ENCODE results near the gene IFIT5. TPM values are rescaled to one million over a fixed set of nuclear protein-coding genes. Genes with fewer than 3 reads are reported as not detected.
"Not testable (repeated sequence)": the region's sequence is repeated elsewhere in the genome, so short reads cannot be mapped to it uniquely, and the experiment has no call there.

Gene IFIT5
- total and polyA plus RNA-seq, 4 donors, result 13.3 to 19.0 (median 16.4) TPM

GRCh38 chr10:89431977-89432376 lies 17.6 kb downstream of the IFIT5 start:
- no peaks in the 10 kb centered on the region for H3K36me3 ChIP-seq (ENCODE audit: control insufficient read depth in 1 of 2, insufficient read depth in 2 of 2, low read length in 1 of 2)
- no peak for ATAC-seq (ENCODE audit: low FRiP score)
- H3K27me3 ChIP-seq (ENCODE audit: control insufficient read depth in 1 of 2, insufficient read depth in 2 of 2, low read length in 1 of 2), result no peaks in the 10 kb centered on the region
- H3K27ac ChIP-seq (ENCODE audit: low read depth in 1 of 2, low read length in 2 of 2), result no peak overlapping the region
- WGBS, 2 donors, result 37 to 39% methylated on average over 3 of the region's 3 CpGs
- H3K9me3 ChIP-seq (ENCODE audit: control insufficient read depth, low read length), result no peaks in the 10 kb centered on the region
- H3K4me3 ChIP-seq (ENCODE audit: low read length in 2 of 2), result no peak overlapping the region
- intact Hi-C loops (cut with DNase I), result no loop called here
- no peak for DNase-seq
- no peaks in the 10 kb centered on the region for H3K4me1 ChIP-seq (ENCODE audit: control insufficient read depth in 1 of 2, insufficient read depth in 2 of 2, low read length in 2 of 2)

- no peak for DNase-seq
- ATAC-seq (ENCODE audit: low FRiP score), result no peak
- no peaks in the 10 kb centered on the region for H3K36me3 ChIP-seq (ENCODE audit: control insufficient read depth in 1 of 2, insufficient read depth in 2 of 2, low read length in 1 of 2)
- H3K9me3 ChIP-seq (ENCODE audit: control insufficient read depth, low read length), result no peaks in the 10 kb centered on the region
- no peak overlapping the region for H3K27ac ChIP-seq (ENCODE audit: low read depth in 1 of 2, low read length in 2 of 2)
- no peaks in the 10 kb centered on the region for H3K4me1 ChIP-seq (ENCODE audit: control insufficient read depth in 1 of 2, insufficient read depth in 2 of 2, low read length in 2 of 2)
- no peak overlapping the region for H3K4me3 ChIP-seq (ENCODE audit: low read length in 2 of 2)
- no peaks in the 10 kb centered on the region for H3K27me3 ChIP-seq (ENCODE audit: control insufficient read depth in 1 of 2, insufficient read depth in 2 of 2, low read length in 1 of 2)
- 88 to 92% methylated on average over 4 of the region's 4 CpGs for WGBS, 2 donors
- intact Hi-C loops (cut with DNase I), result no loop called here
These were observed 24.2 kb downstream of the IFIT5 start for GRCh38 chr10:89438525-89438924.

DNA sequence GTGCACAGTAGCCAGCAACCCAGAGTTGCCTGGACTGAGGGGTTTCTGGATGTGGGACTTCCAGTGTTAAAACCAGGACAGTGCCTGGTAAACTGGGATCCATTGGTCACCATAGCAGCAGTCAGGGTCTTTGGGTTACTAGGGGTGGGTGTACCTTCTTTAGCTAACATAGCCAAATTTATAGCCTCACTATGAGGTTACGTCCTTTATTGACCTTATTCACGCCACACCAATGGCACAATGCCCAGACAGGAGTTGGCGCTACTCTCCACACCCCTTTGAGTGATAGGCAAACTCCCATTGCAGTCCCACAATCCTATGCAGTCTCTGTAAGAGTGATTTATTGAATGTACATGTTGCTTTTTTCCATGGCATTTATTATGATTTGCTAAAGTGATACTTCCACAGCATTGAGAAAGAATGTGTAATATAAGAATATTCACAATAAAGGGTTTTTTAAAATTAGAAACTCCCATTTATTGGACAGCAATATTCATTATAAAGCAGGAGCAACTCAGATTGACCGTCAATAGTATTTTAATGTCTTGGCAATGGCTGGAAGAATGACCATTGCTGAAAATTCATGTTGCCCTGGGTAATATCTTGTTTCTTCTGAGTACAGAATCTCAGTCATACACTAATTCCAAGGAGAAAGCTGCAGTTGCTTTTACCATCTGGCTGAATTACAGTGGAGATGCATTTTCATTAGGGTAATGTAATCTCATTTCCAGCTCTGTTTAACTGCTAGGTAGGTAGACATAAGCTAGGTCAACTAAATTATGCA lies 26.1 kb downstream of the IFIT5 start:
- ATAC-seq (ENCODE audit: low FRiP score), result no peak

DNA sequence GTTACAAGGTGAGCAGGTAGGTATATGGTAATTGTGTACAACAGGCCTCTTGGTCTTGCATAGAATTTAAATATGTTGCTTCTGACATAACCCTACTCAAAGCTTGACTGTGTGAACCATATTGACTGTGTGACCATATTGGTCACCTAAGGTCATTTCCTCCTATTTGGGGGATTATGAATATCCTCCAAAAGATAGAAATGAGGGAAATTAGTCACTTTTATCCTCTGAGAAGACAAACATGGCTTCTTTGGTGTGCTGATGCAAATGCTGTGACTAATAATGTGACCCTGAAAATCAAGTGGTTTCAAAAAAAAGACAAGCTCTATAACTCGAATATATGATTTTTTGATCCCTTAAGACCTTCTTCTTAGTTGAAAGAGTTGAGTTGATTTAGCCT lies 27.9 kb downstream of the IFIT5 start:
- H3K36me3 ChIP-seq (ENCODE audit: control insufficient read depth in 1 of 2, insufficient read depth in 2 of 2, low read length in 1 of 2), result no peaks in the 10 kb centered on the region
- 79 to 85% methylated on average over 1 of the region's 1 CpG for WGBS, 2 donors
- no peak for DNase-seq
- H3K27me3 ChIP-seq (ENCODE audit: control insufficient read depth in 1 of 2, insufficient read depth in 2 of 2, low read length in 1 of 2), result no peaks in the 10 kb centered on the region
- intact Hi-C loops (cut with DNase I), result no loop called here
- ATAC-seq (ENCODE audit: low FRiP score), result no peak
- no peak overlapping the region for H3K27ac ChIP-seq (ENCODE audit: low read depth in 1 of 2, low read length in 2 of 2)
- H3K4me3 ChIP-seq (ENCODE audit: low read length in 2 of 2), result no peak overlapping the region
- H3K4me1 ChIP-seq (ENCODE audit: control insufficient read depth in 1 of 2, insufficient read depth in 2 of 2, low read length in 2 of 2), result no peaks in the 10 kb centered on the region
- no peaks in the 10 kb centered on the region for H3K9me3 ChIP-seq (ENCODE audit: control insufficient read depth, low read length)

More for the DNA sequence above, 26.1 kb downstream of the IFIT5 start:
- intact Hi-C loops (cut with DNase I), result no loop called here
- no peaks in the 10 kb centered on the region for H3K9me3 ChIP-seq (ENCODE audit: control insufficient read depth, low read length)
- H3K27ac ChIP-seq (ENCODE audit: low read depth in 1 of 2, low read length in 2 of 2), result no peak overlapping the region
- 54 to 61% methylated on average over 4 of the region's 4 CpGs for WGBS, 2 donors
- H3K36me3 ChIP-seq (ENCODE audit: control insufficient read depth in 1 of 2, insufficient read depth in 2 of 2, low read length in 1 of 2), result no peaks in the 10 kb centered on the region
- no peak for DNase-seq
- no peak overlapping the region for H3K4me3 ChIP-seq (ENCODE audit: low read length in 2 of 2)
- H3K27me3 ChIP-seq (ENCODE audit: control insufficient read depth in 1 of 2, insufficient read depth in 2 of 2, low read length in 1 of 2), result no peaks in the 10 kb centered on the region
- no peaks in the 10 kb centered on the region for H3K4me1 ChIP-seq (ENCODE audit: control insufficient read depth in 1 of 2, insufficient read depth in 2 of 2, low read length in 2 of 2)

DNA sequence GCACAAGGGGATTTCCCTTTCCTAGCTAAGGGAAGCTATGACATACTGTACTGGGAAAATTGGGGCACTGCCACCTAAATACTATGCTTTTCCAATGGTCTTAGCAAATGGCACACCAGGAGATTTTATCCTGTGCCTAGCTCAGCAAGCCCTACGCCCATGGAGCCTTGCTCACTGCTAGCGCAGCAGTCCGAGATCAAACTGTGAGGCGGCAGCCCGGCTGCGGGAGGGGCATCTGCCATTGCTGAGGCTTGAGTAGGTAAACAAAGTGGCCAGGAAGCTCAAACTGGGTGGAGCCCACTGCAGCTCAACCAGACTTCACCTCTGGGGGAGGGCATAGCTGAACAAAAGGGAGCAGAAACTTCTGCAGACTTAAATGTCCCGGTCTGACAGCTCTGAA lies 30.5 kb downstream of the IFIT5 start:
- H3K27ac ChIP-seq (ENCODE audit: low read depth in 1 of 2, low read length in 2 of 2); H3K4me3 ChIP-seq (ENCODE audit: low read length in 2 of 2); DNase-seq; H3K27me3 ChIP-seq (ENCODE audit: control insufficient read depth in 1 of 2, insufficient read depth in 2 of 2, low read length in 1 of 2); H3K4me1 ChIP-seq (ENCODE audit: control insufficient read depth in 1 of 2, insufficient read depth in 2 of 2, low read length in 2 of 2); ATAC-seq (ENCODE audit: low FRiP score); intact Hi-C loops (cut with DNase I); H3K36me3 ChIP-seq (ENCODE audit: control insufficient read depth in 1 of 2, insufficient read depth in 2 of 2, low read length in 1 of 2); H3K9me3 ChIP-seq (ENCODE audit: control insufficient read depth, low read length): not testable (repeated sequence)
- WGBS, 2 donors, result 95 to 97% methylated on average over 7 of the region's 7 CpGs

DNA sequence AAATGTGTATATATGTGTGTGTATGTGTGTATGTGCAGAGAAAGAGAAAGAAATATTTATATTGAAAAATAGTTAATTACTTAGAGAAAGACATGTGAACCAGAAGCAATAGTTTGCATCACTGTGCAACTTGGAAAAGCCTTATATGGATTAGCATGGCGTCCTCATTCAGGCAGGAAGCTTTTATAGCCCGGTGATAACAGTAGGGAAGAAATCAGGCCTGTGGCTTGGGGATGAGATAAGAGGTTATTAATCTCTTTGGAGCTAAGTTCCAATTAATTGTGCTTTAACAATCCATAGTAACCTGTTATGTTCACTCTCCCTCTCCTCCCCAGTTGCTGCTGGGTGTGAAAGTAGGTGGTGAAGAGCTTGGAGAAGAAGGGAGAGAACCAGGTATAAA lies 36.5 kb downstream of the IFIT5 start:
- no peak for ATAC-seq (ENCODE audit: low FRiP score)
- Histone ChIP-seq H3K27me3 (ENCODE audit: control insufficient read depth in 1 of 2, insufficient read depth in 2 of 2, low read length in 1 of 2) (no peaks in the 10 kb centered on the region), H3K9me3 (ENCODE audit: control insufficient read depth, low read length) (no peaks in the 10 kb centered on the region), H3K4me1 (ENCODE audit: control insufficient read depth in 1 of 2, insufficient read depth in 2 of 2, low read length in 2 of 2) (no peaks in the 10 kb centered on the region), H3K27ac (ENCODE audit: low read depth in 1 of 2, low read length in 2 of 2) (no peak overlapping the region), H3K36me3 (ENCODE audit: control insufficient read depth in 1 of 2, insufficient read depth in 2 of 2, low read length in 1 of 2) (no peaks in the 10 kb centered on the region), H3K4me3 (ENCODE audit: low read length in 2 of 2) (no peak overlapping the region)
- intact Hi-C loops (cut with DNase I), result no loop called here
- WGBS, 2 donors, result 88 to 90% methylated on average over 2 of the region's 2 CpGs
- no peak for DNase-seq

GRCh38 chr10:89452193-89452592 lies 37.8 kb downstream of the IFIT5 start:
- intact Hi-C loops (cut with DNase I), result no loop called here
- no peaks in the 10 kb centered on the region for H3K36me3 ChIP-seq (ENCODE audit: control insufficient read depth in 1 of 2, insufficient read depth in 2 of 2, low read length in 1 of 2)
- 69 to 73% methylated on average over 1 of the region's 1 CpG for WGBS, 2 donors
- H3K27ac ChIP-seq (ENCODE audit: low read depth in 1 of 2, low read length in 2 of 2), result no peak overlapping the region
- H3K27me3 ChIP-seq (ENCODE audit: control insufficient read depth in 1 of 2, insufficient read depth in 2 of 2, low read length in 1 of 2), result no peaks in the 10 kb centered on the region
- H3K4me3 ChIP-seq (ENCODE audit: low read length in 2 of 2), result no peak overlapping the region
- no peaks in the 10 kb centered on the region for H3K4me1 ChIP-seq (ENCODE audit: control insufficient read depth in 1 of 2, insufficient read depth in 2 of 2, low read length in 2 of 2)
- H3K9me3 ChIP-seq (ENCODE audit: control insufficient read depth, low read length), result no peaks in the 10 kb centered on the region
- DNase-seq, result no peak
- no peak for ATAC-seq (ENCODE audit: low FRiP score)

- ATAC-seq (ENCODE audit: low FRiP score), result no peak
- DNase-seq, result no peak
- no peak overlapping the region for H3K4me3 ChIP-seq (ENCODE audit: low read length in 2 of 2)
- intact Hi-C loops (cut with DNase I), result no loop called here
- no peaks in the 10 kb centered on the region for H3K4me1 ChIP-seq (ENCODE audit: control insufficient read depth in 1 of 2, insufficient read depth in 2 of 2, low read length in 2 of 2)
- 84% methylated on average over 1 of the region's 1 CpG for WGBS, 2 donors
- no peaks in the 10 kb centered on the region for H3K9me3 ChIP-seq (ENCODE audit: control insufficient read depth, low read length)
- no peaks in the 10 kb centered on the region for H3K27me3 ChIP-seq (ENCODE audit: control insufficient read depth in 1 of 2, insufficient read depth in 2 of 2, low read length in 1 of 2)
- H3K36me3 ChIP-seq (ENCODE audit: control insufficient read depth in 1 of 2, insufficient read depth in 2 of 2, low read length in 1 of 2), result no peaks in the 10 kb centered on the region
- no peak overlapping the region for H3K27ac ChIP-seq (ENCODE audit: low read depth in 1 of 2, low read length in 2 of 2)
These were observed 40.4 kb downstream of the IFIT5 start for GRCh38 chr10:89454561-89455347.

GRCh38 chr10:89458291-89458690 lies 43.9 kb downstream of the IFIT5 start:
- intact Hi-C loops (cut with DNase I), result no loop called here
- peak overlapping the region in 1 of 2 donors; percentile 75 for H3K27ac ChIP-seq (ENCODE audit: low read depth in 1 of 2, low read length in 2 of 2)

More at GRCh38 chr10:89458291-89458690, 43.9 kb downstream of the IFIT5 start:
- Histone ChIP-seq H3K4me3 (ENCODE audit: low read length in 2 of 2) (no peak overlapping the region), H3K9me3 (ENCODE audit: control insufficient read depth, low read length) (no peaks in the 10 kb centered on the region), H3K27me3 (ENCODE audit: control insufficient read depth in 1 of 2, insufficient read depth in 2 of 2, low read length in 1 of 2) (no peaks in the 10 kb centered on the region), H3K4me1 (ENCODE audit: control insufficient read depth in 1 of 2, insufficient read depth in 2 of 2, low read length in 2 of 2) (no peaks in the 10 kb centered on the region), H3K36me3 (ENCODE audit: control insufficient read depth in 1 of 2, insufficient read depth in 2 of 2, low read length in 1 of 2) (no peaks in the 10 kb centered on the region)
- WGBS, 2 donors, result 4 to 5% methylated on average over 3 of the region's 3 CpGs
- DNase-seq (no peak), ATAC-seq (ENCODE audit: low FRiP score) (no peak)
